ENCODE measurements around the gene ANXA1. TPM values are rescaled to one million over a fixed set of nuclear protein-coding genes. Genes with fewer than 3 reads are reported as not detected.
A peak's percentile ranks its signal among the peaks of the same experiment; 100 is the strongest.

The ANXA1 gene
- total and polyA plus RNA-seq, 10 of the 15 experiments (the other 5 are each of a cell fraction or from before 2014, with no cell fraction given): 6.6 to 30.1 (median 12.6) TPM

- TF ChIP-seq E2F8 (IDR thresholded peaks at IDR 0.05; ENCODE audit: low read depth, partially characterized antibody): no peak
These were observed 5.2 kb downstream of the ANXA1 start (continued) for GRCh38 chr9:73156865-73157187.

DNA sequence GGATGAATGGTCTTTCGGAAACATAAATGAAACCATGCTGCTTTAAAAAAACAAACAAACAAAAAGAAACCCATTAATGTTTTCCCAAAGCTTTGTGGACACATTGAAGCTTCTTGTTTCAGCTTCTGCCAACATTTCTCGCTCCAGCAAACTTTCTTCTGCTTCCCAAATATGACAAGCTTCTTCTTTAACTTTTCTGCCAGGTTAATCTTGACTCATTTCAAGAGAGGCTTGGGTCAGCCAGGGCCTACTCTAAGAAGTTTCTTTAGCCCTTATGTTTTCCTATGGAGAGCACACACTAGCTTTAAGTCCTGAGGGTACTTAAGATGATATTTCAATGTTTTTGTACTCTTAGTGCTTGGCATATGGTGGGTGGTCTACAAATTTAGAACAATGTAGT, 6.1 kb downstream of the ANXA1 start:
- ChIA-PET SMC1A (ENCODE audit: uncharacterized antibody, unreplicated experiment) (interaction anchor here (0.7 to 1.5 kb wide), 6 partner anchors 12 to 48 kb away, joined by 3 to 4 read pairs (median 3); no protein-coding TSS in a partner anchor), RAD21 (ENCODE audit: unreplicated experiment) (interaction anchor here (1.0 kb wide), 2 partner anchors 19 to 99 kb away, joined by 3 to 5 read pairs; no protein-coding TSS in a partner anchor), CTCF (interaction anchor here (0.6 to 1.9 kb wide), 5 partner anchors 15 to 437 kb away, joined by 3 to 7 read pairs (median 4); no protein-coding TSS in a partner anchor), POLR2A (interaction anchor here (1.0 kb wide), 1 partner anchor 10 kb away, joined by 4 read pairs; no protein-coding TSS in a partner anchor)
- intact Hi-C loops (cut with micrococcal nuclease; ENCODE audit: unreplicated experiment) (no loop called here), in situ Hi-C loops (cut with MboI) (no loop called here)
- FAIRE-seq (no peak), ATAC-seq (0 out of 3 replicates have a peak, but pooled peaks have one; percentile 20), DNase-seq (ENCODE audit: low read depth, low spot score) (no peak)
- TF ChIP-seq KLF5 (IDR thresholded peaks at IDR 0.05; ENCODE audit: partially characterized antibody) (no peak), CHD1 (IDR thresholded peaks at IDR 0.05; ENCODE audit: low read depth, low read length) (no peak), CBX3 (IDR thresholded peaks at IDR 0.05; ENCODE audit: borderline replicate concordance, low read depth) (no peak), JUNB (IDR thresholded peaks at IDR 0.05) (peak; percentile 46), IRF4 (IDR thresholded peaks at IDR 0.05; ENCODE audit: low read depth, low read length) (0 out of 2 replicates have a peak, but pooled peaks have one; percentile 28)
- H3K9me3 ChIP-seq (replicated peaks; ENCODE audit: control insufficient read depth, insufficient read depth, low read length): no peaks in the 10 kb centered on the region
- 55% methylated on average over 2 of the region's 2 CpGs for WGBS (ENCODE audit: insufficient coverage, insufficient replicate concordance, low lambda C conversion rate, missing lambda C conversion rate)
- H3K9ac ChIP-seq (ENCODE audit: control insufficient read depth, insufficient read depth, low read length): no peak overlapping the region
- no peak overlapping the region for H3K4me2 ChIP-seq (ENCODE audit: control insufficient read depth, insufficient read depth)
- H3K79me2 ChIP-seq (ENCODE audit: control insufficient read depth, insufficient read depth, low read length): no peaks in the 10 kb centered on the region
- no peak overlapping the region for H3K4me3 ChIP-seq
- H3K4me1 ChIP-seq (ENCODE audit: control insufficient read depth, insufficient read depth, low read length): no peaks in the 10 kb centered on the region; the same call in 1 of the 2 replicates
- H2AFZ ChIP-seq (ENCODE audit: control insufficient read depth, low read depth, low read length): peak overlapping the region; percentile 22; the same call in 1 of the 2 replicates
- H4K20me1 ChIP-seq (ENCODE audit: control insufficient read depth, insufficient read depth): no peaks in the 10 kb centered on the region
- H3K27me3 ChIP-seq (replicated peaks in 1 of 2; ENCODE audit: control insufficient read depth in 2 of 2, insufficient read depth in 2 of 2, low read length in 1 of 2): no peaks in the 10 kb centered on the region
- BruUV-seq (replicated peaks): no TSS peak
- H3K27ac ChIP-seq (ENCODE audit: control insufficient read depth, insufficient read depth): no peak overlapping the region
- no peaks in the 10 kb centered on the region for H3K36me3 ChIP-seq (ENCODE audit: control insufficient read depth in 2 of 2, insufficient read depth in 2 of 2, low read length in 1 of 2)

Data from GM12878 (cell line).